GM12878 (cell line): Measurements from ENCODE around the gene PTGES3L.

Source experiments
- CBX3 ChIP-seq: fragments of 200-600 bp; sonication (generic); IDR thresholded peaks from 2 replicates; pipeline ENCODE4 v1.6.1; 2016; ENCODE audit warnings: low read depth, borderline replicate concordance
- CHD2 ChIP-seq: IDR thresholded peaks from 2 replicates; pipeline ENCODE4 v1.6.1; 2011; ENCODE audit warnings: low read depth, low read length, improper control_type of control experiment, borderline replicate concordance
- CREB1 ChIP-seq: IDR thresholded peaks from 2 replicates; pipeline ENCODE4 v1.6.1; 2012; ENCODE audit warnings: low read depth, mild to moderate bottlenecking, inconsistent platforms
- EZH2 ChIP-seq: IDR thresholded peaks from 2 replicates; pipeline ENCODE4 v1.6.1; 2012; ENCODE audit warnings: low read depth, mild to moderate bottlenecking, control low read depth, inconsistent platforms, low read length, borderline replicate concordance; ENCODE audit not compliant: control insufficient read depth
- LARP7 ChIP-seq: fragments of 450-650 bp; IDR thresholded peaks from 2 replicates; pipeline ENCODE4 v1.6.1; 2017; ENCODE audit warnings: mild to moderate bottlenecking
- MTA2 ChIP-seq: fragments of 450-650 bp; IDR thresholded peaks from 2 replicates; pipeline ENCODE4 v1.6.1; 2016; ENCODE audit warnings: low read depth, mild to moderate bottlenecking, moderate library complexity
- NFIC ChIP-seq: IDR thresholded peaks from 2 replicates; pipeline ENCODE4 v1.6.1; 2012; ENCODE audit warnings: low read depth, mild to moderate bottlenecking, inconsistent platforms, low read length, moderate library complexity
- POLR2A ChIP-seq: IDR thresholded peaks from 2 replicates; pipeline ENCODE4 v1.6.1; 2011; ENCODE audit warnings: low read depth, mild to moderate bottlenecking, low read length
- ZSCAN29 ChIP-seq: fragments of 450-650 bp; IDR thresholded peaks from 2 replicates; pipeline ENCODE4 v1.6.1; 2017; ENCODE audit warnings: mild to moderate bottlenecking, moderate library complexity
- TF ChIP-seq, protein P1 (sequence below): fragments of 450-650 bp; IDR thresholded peaks from 2 replicates; pipeline ENCODE4 v1.6.1; 2017; ENCODE audit warnings: mild to moderate bottlenecking
- TF ChIP-seq, protein P2 (sequence below), 3 experiments: IDR thresholded peaks in 2 of 3; conservative IDR thresholded peaks in 1 of 3; 2 replicates each; pipeline ENCODE4 v1.5.1; 2011; ENCODE audit warnings: low read depth in 3 of 3, low read length in 3 of 3, mild to moderate bottlenecking in 3 of 3, control low read depth in 2 of 3, moderate library complexity in 2 of 3, inconsistent platforms in 1 of 3, mixed read lengths in 1 of 3; ENCODE audit not compliant: control insufficient read depth in 2 of 3, insufficient read depth in 1 of 3; ENCODE audit errors: extremely low read depth in 1 of 3

DNA sequence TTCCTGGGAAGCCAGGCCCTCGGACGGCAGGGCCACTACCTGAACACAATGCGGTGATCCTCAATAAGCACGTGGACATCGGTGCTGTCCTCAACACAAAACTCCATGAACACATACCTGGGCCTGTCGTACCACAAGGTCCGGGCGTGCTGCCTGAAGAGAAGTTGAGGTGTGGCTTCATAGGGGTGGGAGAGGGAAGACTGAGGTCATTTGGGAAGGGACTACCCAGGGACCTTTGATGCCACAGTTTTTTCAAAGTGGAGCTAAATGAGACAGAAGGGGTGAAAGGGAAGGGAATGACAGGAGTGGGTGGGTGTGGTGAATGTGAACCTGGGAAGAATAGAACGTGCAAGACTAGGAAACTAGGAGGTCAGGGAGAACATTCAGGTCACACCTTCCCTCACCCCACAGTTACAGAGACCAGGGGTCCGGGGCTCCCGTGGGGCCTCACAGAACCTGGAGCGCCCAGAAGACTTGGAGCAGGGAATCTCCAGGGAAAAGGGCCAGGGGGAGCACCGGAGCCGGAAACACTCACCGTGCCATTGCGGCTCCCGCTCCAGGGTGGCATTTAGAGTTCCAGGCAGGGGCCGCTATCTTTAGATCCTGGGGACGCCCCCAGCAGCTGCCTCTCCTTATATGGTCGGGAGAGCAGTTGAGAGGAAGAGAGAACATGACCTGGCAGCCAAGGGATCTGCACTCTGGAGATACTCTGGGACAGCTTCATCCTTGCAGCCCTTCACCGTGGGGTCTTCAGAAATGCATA, at the start of gene PTGES3L:
- TF ChIP-seq NFIC, result no peak
- no peak for TF ChIP-seq LARP7
- TF ChIP-seq, protein P1, sequence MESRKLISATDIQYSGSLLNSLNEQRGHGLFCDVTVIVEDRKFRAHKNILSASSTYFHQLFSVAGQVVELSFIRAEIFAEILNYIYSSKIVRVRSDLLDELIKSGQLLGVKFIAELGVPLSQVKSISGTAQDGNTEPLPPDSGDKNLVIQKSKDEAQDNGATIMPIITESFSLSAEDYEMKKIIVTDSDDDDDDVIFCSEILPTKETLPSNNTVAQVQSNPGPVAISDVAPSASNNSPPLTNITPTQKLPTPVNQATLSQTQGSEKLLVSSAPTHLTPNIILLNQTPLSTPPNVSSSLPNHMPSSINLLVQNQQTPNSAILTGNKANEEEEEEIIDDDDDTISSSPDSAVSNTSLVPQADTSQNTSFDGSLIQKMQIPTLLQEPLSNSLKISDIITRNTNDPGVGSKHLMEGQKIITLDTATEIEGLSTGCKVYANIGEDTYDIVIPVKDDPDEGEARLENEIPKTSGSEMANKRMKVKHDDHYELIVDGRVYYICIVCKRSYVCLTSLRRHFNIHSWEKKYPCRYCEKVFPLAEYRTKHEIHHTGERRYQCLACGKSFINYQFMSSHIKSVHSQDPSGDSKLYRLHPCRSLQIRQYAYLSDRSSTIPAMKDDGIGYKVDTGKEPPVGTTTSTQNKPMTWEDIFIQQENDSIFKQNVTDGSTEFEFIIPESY, result no peak
- TF ChIP-seq, protein P2, sequence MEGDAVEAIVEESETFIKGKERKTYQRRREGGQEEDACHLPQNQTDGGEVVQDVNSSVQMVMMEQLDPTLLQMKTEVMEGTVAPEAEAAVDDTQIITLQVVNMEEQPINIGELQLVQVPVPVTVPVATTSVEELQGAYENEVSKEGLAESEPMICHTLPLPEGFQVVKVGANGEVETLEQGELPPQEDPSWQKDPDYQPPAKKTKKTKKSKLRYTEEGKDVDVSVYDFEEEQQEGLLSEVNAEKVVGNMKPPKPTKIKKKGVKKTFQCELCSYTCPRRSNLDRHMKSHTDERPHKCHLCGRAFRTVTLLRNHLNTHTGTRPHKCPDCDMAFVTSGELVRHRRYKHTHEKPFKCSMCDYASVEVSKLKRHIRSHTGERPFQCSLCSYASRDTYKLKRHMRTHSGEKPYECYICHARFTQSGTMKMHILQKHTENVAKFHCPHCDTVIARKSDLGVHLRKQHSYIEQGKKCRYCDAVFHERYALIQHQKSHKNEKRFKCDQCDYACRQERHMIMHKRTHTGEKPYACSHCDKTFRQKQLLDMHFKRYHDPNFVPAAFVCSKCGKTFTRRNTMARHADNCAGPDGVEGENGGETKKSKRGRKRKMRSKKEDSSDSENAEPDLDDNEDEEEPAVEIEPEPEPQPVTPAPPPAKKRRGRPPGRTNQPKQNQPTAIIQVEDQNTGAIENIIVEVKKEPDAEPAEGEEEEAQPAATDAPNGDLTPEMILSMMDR (IDR thresholded peaks at IDR 0.05 in 2 of 3, conservative IDR thresholded peaks at IDR 0.05 in 1 of 3; ENCODE audit: control insufficient read depth in 2 of 3, extremely low read depth in 1 of 3, insufficient read depth in 1 of 3, low read depth in 3 of 3, low read length in 3 of 3), result no peak
- no peak for TF ChIP-seq CHD2
- no peak for TF ChIP-seq EZH2
- TF ChIP-seq POLR2A, result no peak
- no peak for TF ChIP-seq MTA2
- TF ChIP-seq CBX3, result no peak
- TF ChIP-seq ZSCAN29, result no peak
- no peak for TF ChIP-seq CREB1
